AG09319 (cell line): ENCODE data around the gene CYP1A2.

Source experiments
- DNase-seq: peaks from one replicate; pipeline ENCODE4 v3.0.0-alpha.2; 2010; ENCODE audit warnings: low read depth; ENCODE audit errors: extremely low read depth
- CTCF ChIP-seq: IDR thresholded peaks from 2 replicates; pipeline ENCODE4 v1.5.1; 2011; ENCODE audit warnings: low read depth, mild to moderate bottlenecking, inconsistent platforms, low read length, moderate library complexity

The CYP1A2 gene

GRCh38 chr15:74804935-74805334 is 56.3 kb downstream of the CYP1A2 start:
- no peak for TF ChIP-seq CTCF
- no peak for DNase-seq
